ENCODE measurements around the gene GTF3C5. TPM values are rescaled to one million over a fixed set of nuclear protein-coding genes. Genes with fewer than 3 reads are reported as not detected.

The GTF3C5 gene
- total RNA-seq, 1 experiment from 2014 or later: 79.6 TPM

DNA sequence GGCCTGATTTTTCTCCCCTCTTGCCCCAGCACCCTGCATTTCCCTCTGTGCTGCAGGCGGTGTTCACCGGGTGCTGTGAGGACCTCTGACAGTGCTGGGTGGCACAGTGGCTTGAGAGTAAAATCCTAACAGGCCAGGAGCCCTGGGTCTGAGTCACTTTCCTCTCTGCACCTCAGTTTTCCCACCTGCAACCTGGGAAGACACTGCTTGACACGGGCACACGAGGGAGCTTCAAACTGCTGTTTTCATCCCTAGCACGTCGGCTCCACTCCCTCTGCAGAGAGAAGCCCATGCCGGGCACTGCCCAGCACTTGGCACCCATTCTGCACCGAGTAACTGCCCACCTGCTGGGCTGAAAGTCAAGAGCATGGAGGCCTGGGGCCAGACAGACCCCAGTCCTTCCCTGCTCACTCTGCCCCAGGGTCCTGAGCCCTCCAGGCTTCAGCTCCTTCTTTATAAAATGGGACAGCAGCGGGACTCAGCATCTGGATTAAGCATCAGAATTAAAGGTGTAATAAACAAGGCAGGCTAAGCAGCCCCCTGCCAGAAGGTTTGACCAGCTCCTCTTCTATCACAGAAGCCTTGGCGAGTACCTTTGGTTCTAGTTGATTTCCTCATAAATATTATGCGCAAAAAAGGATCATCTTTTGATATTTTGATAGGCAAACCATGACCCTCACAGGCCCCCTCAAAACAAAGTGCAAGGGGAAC, 47.2 kb upstream of the GTF3C5 start:
- H4K20me1 ChIP-seq (ENCODE audit: insufficient read depth): no peaks in the 10 kb centered on the region
- no TSS peak for BruUV-seq (replicated peaks)
- TF ChIP-seq, protein P1, sequence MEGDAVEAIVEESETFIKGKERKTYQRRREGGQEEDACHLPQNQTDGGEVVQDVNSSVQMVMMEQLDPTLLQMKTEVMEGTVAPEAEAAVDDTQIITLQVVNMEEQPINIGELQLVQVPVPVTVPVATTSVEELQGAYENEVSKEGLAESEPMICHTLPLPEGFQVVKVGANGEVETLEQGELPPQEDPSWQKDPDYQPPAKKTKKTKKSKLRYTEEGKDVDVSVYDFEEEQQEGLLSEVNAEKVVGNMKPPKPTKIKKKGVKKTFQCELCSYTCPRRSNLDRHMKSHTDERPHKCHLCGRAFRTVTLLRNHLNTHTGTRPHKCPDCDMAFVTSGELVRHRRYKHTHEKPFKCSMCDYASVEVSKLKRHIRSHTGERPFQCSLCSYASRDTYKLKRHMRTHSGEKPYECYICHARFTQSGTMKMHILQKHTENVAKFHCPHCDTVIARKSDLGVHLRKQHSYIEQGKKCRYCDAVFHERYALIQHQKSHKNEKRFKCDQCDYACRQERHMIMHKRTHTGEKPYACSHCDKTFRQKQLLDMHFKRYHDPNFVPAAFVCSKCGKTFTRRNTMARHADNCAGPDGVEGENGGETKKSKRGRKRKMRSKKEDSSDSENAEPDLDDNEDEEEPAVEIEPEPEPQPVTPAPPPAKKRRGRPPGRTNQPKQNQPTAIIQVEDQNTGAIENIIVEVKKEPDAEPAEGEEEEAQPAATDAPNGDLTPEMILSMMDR (conservative IDR thresholded peaks at IDR 0.05): no peak
- no peaks in the 10 kb centered on the region for H3K36me3 ChIP-seq (ENCODE audit: low read depth)
- intact Hi-C loops (cut with micrococcal nuclease; ENCODE audit: unreplicated experiment): no loop called here
- CTCF ChIA-PET: interaction anchor here (0.6 kb wide), 1 partner anchor 224 kb away, joined by 3 read pairs; no protein-coding TSS in a partner anchor
- no peaks in the 10 kb centered on the region for H3K79me2 ChIP-seq (ENCODE audit: low read depth)
- H2AFZ ChIP-seq: no peak overlapping the region
- H3K27ac ChIP-seq: no peak overlapping the region
- no peaks in the 10 kb centered on the region for H3K4me1 ChIP-seq (replicated peaks; ENCODE audit: insufficient read depth)
- H3K27me3 ChIP-seq (ENCODE audit: insufficient read depth, low read depth): peaks cover 98% of the 10 kb centered on the region
- POLR2A ChIA-PET (ENCODE audit: unreplicated experiment): interaction anchor here (0.5 to 0.7 kb wide), 2 partner anchors 166 to 286 kb away, joined by 4 to 10 read pairs; no protein-coding TSS in a partner anchor
- no peak overlapping the region for H3K4me3 ChIP-seq
- H3K4me2 ChIP-seq: no peak overlapping the region
- no peaks in the 10 kb centered on the region for H3F3A ChIP-seq (ENCODE audit: insufficient read depth, low read depth)
- no peak for DNase-seq
- H3K9me2 ChIP-seq (ENCODE audit: insufficient read depth): no peaks in the 10 kb centered on the region
- H3K9me3 ChIP-seq (ENCODE audit: insufficient read depth, low read depth): no peaks in the 10 kb centered on the region

- TF ChIP-seq EZH2 (IDR thresholded peaks at IDR 0.05; ENCODE audit: low read depth): no peak
- TF ChIP-seq, protein P1 (conservative IDR thresholded peaks at IDR 0.05): no peak
- H2AFZ ChIP-seq: no peak overlapping the region
- H3F3A ChIP-seq (ENCODE audit: insufficient read depth, low read depth): no peaks in the 10 kb centered on the region
- H3K27ac ChIP-seq: no peak overlapping the region
- DNase-seq: no peak
- peaks cover 98% of the 10 kb centered on the region for H3K27me3 ChIP-seq (ENCODE audit: insufficient read depth, low read depth)
- no peak overlapping the region for H3K4me2 ChIP-seq
- no TSS peak for BruUV-seq (replicated peaks)
- no peaks in the 10 kb centered on the region for H3K9me3 ChIP-seq (ENCODE audit: insufficient read depth, low read depth)
- intact Hi-C loops (cut with micrococcal nuclease; ENCODE audit: unreplicated experiment): no loop called here
- no peaks in the 10 kb centered on the region for H3K36me3 ChIP-seq (ENCODE audit: low read depth)
- H3K4me1 ChIP-seq (replicated peaks; ENCODE audit: insufficient read depth): no peaks in the 10 kb centered on the region
- no peaks in the 10 kb centered on the region for H3K79me2 ChIP-seq (ENCODE audit: low read depth)
- ChIA-PET POLR2A (ENCODE audit: unreplicated experiment) (interaction anchor here (0.7 kb wide), 2 partner anchors 140 to 286 kb away, joined by 3 to 4 read pairs; no protein-coding TSS in a partner anchor), CTCF (interaction anchor here (0.6 kb wide), 1 partner anchor 225 kb away, joined by 3 read pairs; no protein-coding TSS in a partner anchor)
- no peaks in the 10 kb centered on the region for H4K20me1 ChIP-seq (ENCODE audit: insufficient read depth)
- H3K4me3 ChIP-seq: no peak overlapping the region
- H3K9me2 ChIP-seq (ENCODE audit: insufficient read depth): no peaks in the 10 kb centered on the region
Observed at GRCh38 chr9:132984202-132985070, 46.4 kb upstream of the GTF3C5 start.

- no peaks in the 10 kb centered on the region for H3K4me1 ChIP-seq (replicated peaks; ENCODE audit: insufficient read depth)
- H3K79me2 ChIP-seq (ENCODE audit: low read depth): no peaks in the 10 kb centered on the region
- POLR2A ChIA-PET (ENCODE audit: unreplicated experiment): no interaction called here
- H3K36me3 ChIP-seq (ENCODE audit: low read depth): no peaks in the 10 kb centered on the region
- H3K27ac ChIP-seq: no peak overlapping the region
- intact Hi-C loops (cut with micrococcal nuclease; ENCODE audit: unreplicated experiment): no loop called here
- BruUV-seq (replicated peaks): no TSS peak
- no peak for DNase-seq
- no peaks in the 10 kb centered on the region for H4K20me1 ChIP-seq (ENCODE audit: insufficient read depth)
- no peaks in the 10 kb centered on the region for H3K9me3 ChIP-seq (ENCODE audit: insufficient read depth, low read depth)
- peaks cover 98% of the 10 kb centered on the region for H3K27me3 ChIP-seq (ENCODE audit: insufficient read depth, low read depth)
- TF ChIP-seq EZH2 (IDR thresholded peaks at IDR 0.05; ENCODE audit: low read depth): no peak
- TF ChIP-seq, protein P1 (conservative IDR thresholded peaks at IDR 0.05): no peak
- H3K4me2 ChIP-seq: no peak overlapping the region
- CTCF ChIA-PET: no interaction called here
- H3K4me3 ChIP-seq: no peak overlapping the region
- no peak overlapping the region for H2AFZ ChIP-seq
- no peaks in the 10 kb centered on the region for H3F3A ChIP-seq (ENCODE audit: insufficient read depth, low read depth)
- no peaks in the 10 kb centered on the region for H3K9me2 ChIP-seq (ENCODE audit: insufficient read depth)
Observed at GRCh38 chr9:132985071-132985350, 45.8 kb upstream of the GTF3C5 start.

Measured in PC-9 (cell line).